Measurements from ENCODE around the gene LRRC4.

LRRC4 gene

GRCh38 chr7:128029405-128029995, 1.7 kb downstream of the LRRC4 start:
- no peak for DNase-seq

GRCh38 chr7:128027485-128027980, 3.7 kb downstream of the LRRC4 start:
- DNase-seq: no peak

- DNase-seq: no peak
These were observed 4.7 kb downstream of the LRRC4 start for GRCh38 chr7:128026551-128026950.

GRCh38 chr7:128025819-128026218, 5.4 kb downstream of the LRRC4 start:
- peak; percentile 20 to 32 for DNase-seq

GRCh38 chr7:128025380-128025779, 5.9 kb downstream of the LRRC4 start:
- no peak for DNase-seq

- no peak for DNase-seq
These were observed 7.1 kb downstream of the LRRC4 start for GRCh38 chr7:128024151-128024550.

GRCh38 chr7:128022631-128023532, 8.4 kb downstream of the LRRC4 start:
- DNase-seq: peak in 1 of 2 donors; percentile 23

GRCh38 chr7:128021366-128021765, 9.9 kb downstream of the LRRC4 start:
- DNase-seq: no peak

- DNase-seq: peak in 1 of 2 donors; percentile 25
These were observed 11.1 kb downstream of the LRRC4 start for GRCh38 chr7:128020159-128020558.

- DNase-seq: no peak
These were observed 11.9 kb downstream of the LRRC4 start for GRCh38 chr7:128019288-128019687.

GRCh38 chr7:128017862-128018845, 13.1 kb downstream of the LRRC4 start:
- DNase-seq: peak; percentile 25 to 31

GRCh38 chr7:128017460-128017859, 13.8 kb downstream of the LRRC4 start:
- DNase-seq: no peak

- no peak for DNase-seq
These were observed 16.4 kb downstream of the LRRC4 start for GRCh38 chr7:128014811-128015210.

- no peak for DNase-seq
These were observed 20.0 kb downstream of the LRRC4 start for GRCh38 chr7:128011131-128011661.

GRCh38 chr7:128010391-128011127, 20.7 kb downstream of the LRRC4 start:
- no peak for DNase-seq

GRCh38 chr7:128008744-128009143, 22.5 kb downstream of the LRRC4 start:
- no peak for DNase-seq

GRCh38 chr7:128008141-128008540, 23.1 kb downstream of the LRRC4 start:
- DNase-seq: no peak

- DNase-seq: no peak
These were observed 23.9 kb downstream of the LRRC4 start for GRCh38 chr7:128007303-128007680.

GRCh38 chr7:128006550-128007302, 24.5 kb downstream of the LRRC4 start:
- DNase-seq: no peak

GRCh38 chr7:128005759-128006159, 25.5 kb downstream of the LRRC4 start:
- no peak for DNase-seq

- DNase-seq: no peak
These were observed 26.1 kb downstream of the LRRC4 start for GRCh38 chr7:128005117-128005516.
